WTC11 (cell line): ENCODE results near the gene ITGA11.

Experiments
- CBFB ChIP-seq: sonication (generic); formaldehyde crosslinking; IDR thresholded peaks from 2 replicates; pipeline ENCODE4 v1.8.1; 2022; ENCODE audit warnings: mild to moderate bottlenecking, low read depth, missing genetic modification reagents
- CTCF ChIP-seq: fragments of 200-600 bp; IDR thresholded peaks from 2 replicates; pipeline ENCODE4 v1.8.0; 2022; ENCODE audit warnings: antibody characterized with exemption

- TF ChIP-seq CTCF (no peak), CBFB (no peak)
Observed at GRCh38 chr15:68354268-68354667, 77.7 kb downstream of the ITGA11 start.
